GM12864 (cell line): ENCODE data around the gene SYT7.
"Not testable (repeated sequence)": the region's sequence is repeated elsewhere in the genome, so short reads cannot be mapped to it uniquely, and the experiment has no call there.

Experiments used
- DNase-seq: peaks from one replicate; pipeline ENCODE4 v3.0.0-alpha.2; 2011; ENCODE audit warnings: low read depth
- H3K4me3 ChIP-seq: 2 replicates; pipeline ENCODE4 v1.5.1; 2011; ENCODE audit warnings: mild to moderate bottlenecking, low read depth, low read length, control low read depth
- TF ChIP-seq, protein P1 (sequence below): IDR thresholded peaks from 2 replicates; pipeline ENCODE4 v1.5.1; 2011; ENCODE audit warnings: low read depth, mild to moderate bottlenecking, moderate library complexity, low read length, control low read depth, inconsistent platforms; ENCODE audit errors: missing control alignments

The SYT7 gene

GRCh38 chr11:61616434-61616833 lies 35.6 kb upstream of the SYT7 start:
- TF ChIP-seq, protein P1, sequence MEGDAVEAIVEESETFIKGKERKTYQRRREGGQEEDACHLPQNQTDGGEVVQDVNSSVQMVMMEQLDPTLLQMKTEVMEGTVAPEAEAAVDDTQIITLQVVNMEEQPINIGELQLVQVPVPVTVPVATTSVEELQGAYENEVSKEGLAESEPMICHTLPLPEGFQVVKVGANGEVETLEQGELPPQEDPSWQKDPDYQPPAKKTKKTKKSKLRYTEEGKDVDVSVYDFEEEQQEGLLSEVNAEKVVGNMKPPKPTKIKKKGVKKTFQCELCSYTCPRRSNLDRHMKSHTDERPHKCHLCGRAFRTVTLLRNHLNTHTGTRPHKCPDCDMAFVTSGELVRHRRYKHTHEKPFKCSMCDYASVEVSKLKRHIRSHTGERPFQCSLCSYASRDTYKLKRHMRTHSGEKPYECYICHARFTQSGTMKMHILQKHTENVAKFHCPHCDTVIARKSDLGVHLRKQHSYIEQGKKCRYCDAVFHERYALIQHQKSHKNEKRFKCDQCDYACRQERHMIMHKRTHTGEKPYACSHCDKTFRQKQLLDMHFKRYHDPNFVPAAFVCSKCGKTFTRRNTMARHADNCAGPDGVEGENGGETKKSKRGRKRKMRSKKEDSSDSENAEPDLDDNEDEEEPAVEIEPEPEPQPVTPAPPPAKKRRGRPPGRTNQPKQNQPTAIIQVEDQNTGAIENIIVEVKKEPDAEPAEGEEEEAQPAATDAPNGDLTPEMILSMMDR: no peak
- H3K4me3 ChIP-seq: no peak overlapping the region
- no peak for DNase-seq

GRCh38 chr11:61614782-61615181 lies 33.9 kb upstream of the SYT7 start:
- not testable (repeated sequence) for H3K4me3 ChIP-seq, DNase-seq

DNA sequence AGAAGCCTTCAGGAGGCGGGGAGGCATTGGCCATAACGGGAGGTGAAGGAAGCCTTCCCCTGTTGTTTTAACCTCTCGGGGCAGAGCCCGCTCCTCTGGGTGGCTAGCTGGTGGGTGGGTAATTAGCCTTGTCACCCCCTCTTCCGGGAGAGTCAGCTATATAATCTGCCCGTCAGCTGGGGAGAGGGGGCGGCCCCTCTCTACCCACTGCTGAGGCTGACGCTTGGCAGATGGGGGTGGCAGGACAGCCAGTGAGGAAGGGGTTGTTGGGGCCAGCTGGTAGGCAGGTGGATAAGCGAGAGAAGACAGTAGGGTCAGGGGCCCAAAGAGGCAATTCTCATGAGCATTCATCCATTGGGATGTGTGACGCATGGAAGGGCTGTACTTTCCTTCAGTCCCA lies 33.0 kb upstream of the SYT7 start:
- DNase-seq: no peak
- H3K4me3 ChIP-seq: no peak overlapping the region
- TF ChIP-seq, protein P1: no peak

DNA sequence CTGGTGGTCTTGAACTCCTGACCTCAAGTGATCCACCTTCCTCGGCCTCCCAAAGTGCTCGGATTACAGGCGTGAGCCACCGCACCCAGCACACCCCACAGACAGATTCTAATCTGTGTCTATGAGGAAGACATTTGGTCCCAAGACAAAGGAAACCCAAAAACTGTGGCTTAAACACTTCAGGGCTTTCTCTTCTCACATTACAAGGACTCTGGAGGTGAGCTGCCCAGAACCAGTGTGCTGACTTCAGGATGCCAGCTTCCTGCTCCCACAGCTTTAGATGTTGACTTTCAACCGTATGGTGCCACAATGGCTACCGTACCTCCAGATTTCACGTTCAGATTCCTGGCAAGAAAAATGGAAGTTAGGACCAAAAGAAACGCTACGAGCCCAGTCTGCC lies 32.2 kb upstream of the SYT7 start:
- no peak overlapping the region for H3K4me3 ChIP-seq
- TF ChIP-seq, protein P1: no peak
- DNase-seq: no peak

DNA sequence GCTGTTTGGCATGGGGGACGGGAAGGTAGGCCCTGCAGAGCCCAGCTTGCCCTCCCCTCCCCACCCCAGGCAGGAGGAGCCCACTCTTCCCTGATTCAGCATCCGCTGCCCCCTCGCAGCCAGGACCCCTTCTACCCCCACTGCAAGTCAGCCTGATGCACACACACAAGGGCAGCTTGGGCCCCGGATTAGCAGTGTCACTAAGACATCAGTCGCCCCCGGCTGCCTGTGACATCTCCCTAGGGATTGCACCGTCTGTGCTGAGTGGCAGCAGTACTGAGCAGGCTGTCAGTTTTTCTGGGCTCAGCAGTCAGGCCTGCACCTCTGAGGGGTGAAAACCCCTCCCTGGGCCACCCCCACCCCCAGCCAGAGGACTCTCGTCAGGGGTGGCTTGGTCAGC lies 30.4 kb upstream of the SYT7 start:
- H3K4me3 ChIP-seq: no peak overlapping the region
- no peak for DNase-seq
- TF ChIP-seq, protein P1: no peak

DNA sequence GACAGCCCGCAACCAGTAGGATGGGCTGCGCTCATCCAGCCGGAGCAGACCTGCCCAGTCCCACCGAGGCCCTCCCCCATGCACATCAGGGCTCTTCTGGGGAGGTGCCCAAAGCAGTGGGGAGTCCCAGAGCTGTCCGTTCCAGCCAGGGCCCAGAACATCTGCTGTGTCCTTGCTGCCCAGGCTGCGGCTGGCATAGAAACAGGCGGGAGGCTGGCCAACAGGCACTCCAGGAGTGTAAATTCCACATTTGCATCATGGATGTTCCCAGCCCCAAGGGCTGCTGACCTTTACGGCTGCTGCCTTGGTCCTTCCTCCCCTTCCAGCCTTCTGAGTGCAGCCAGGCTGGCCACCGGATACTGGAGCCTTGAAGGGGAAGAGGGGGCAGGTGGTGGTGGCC lies 30.0 kb upstream of the SYT7 start:
- TF ChIP-seq, protein P1: no peak
- no peak overlapping the region for H3K4me3 ChIP-seq
- no peak for DNase-seq

DNA sequence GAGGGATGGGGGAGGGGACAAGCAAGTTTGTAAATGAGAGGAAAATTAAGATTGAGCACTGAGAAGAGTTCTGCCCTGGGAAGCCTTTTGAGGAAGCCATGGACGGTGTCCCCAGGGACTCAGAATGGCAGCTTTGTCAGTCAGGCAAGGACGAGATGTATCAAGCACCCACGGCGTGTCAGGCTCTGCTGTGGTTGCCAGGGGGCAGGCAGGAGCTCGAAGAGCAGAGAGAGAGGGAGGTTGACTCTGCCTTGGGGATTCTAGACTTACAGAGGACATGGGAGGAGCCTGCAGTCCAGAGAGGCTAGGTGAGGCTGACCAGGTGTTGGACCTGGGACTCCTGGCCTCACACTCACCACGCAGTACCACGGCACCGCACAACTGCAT lies 29.1 kb upstream of the SYT7 start:
- H3K4me3 ChIP-seq: no peak overlapping the region
- TF ChIP-seq, protein P1: no peak
- no peak for DNase-seq
